HG02763 (cell line): ENCODE measurements around the gene CLSTN1.

Experiments used
- ATAC-seq: cut with Tn5 transposase; IDR thresholded peaks from one replicate; pipeline ENCODE4 v1.9.1; 2021; ENCODE audit warnings: mild to moderate bottlenecking, moderate library complexity; ENCODE audit not compliant: unreplicated experiment

Gene CLSTN1

GRCh38 chr1:9852004-9852403 lies 28.2 kb upstream of the CLSTN1 start:
- no peak for ATAC-seq

- no peak for ATAC-seq
Measured at GRCh38 chr1:9850442-9851162, 26.8 kb upstream of the CLSTN1 start.

GRCh38 chr1:9849691-9850441 lies 26.1 kb upstream of the CLSTN1 start:
- no peak for ATAC-seq

GRCh38 chr1:9848022-9848421 lies 24.3 kb upstream of the CLSTN1 start:
- ATAC-seq: no peak

- no peak for ATAC-seq
Measured at GRCh38 chr1:9847269-9847668, 23.5 kb upstream of the CLSTN1 start.

- no peak for ATAC-seq
Measured at GRCh38 chr1:9846611-9847171, 22.9 kb upstream of the CLSTN1 start.

- ATAC-seq: no peak
Measured at GRCh38 chr1:9845914-9846313, 22.1 kb upstream of the CLSTN1 start.

- no peak for ATAC-seq
Measured at GRCh38 chr1:9844756-9845155, 21.0 kb upstream of the CLSTN1 start.

GRCh38 chr1:9844106-9844505 lies 20.3 kb upstream of the CLSTN1 start:
- ATAC-seq: no peak

- no peak for ATAC-seq
Measured at GRCh38 chr1:9843576-9843945, 19.8 kb upstream of the CLSTN1 start.

- no peak for ATAC-seq
Measured at GRCh38 chr1:9842781-9843575, 19.2 kb upstream of the CLSTN1 start.

- ATAC-seq: no peak
Measured at GRCh38 chr1:9842073-9842711, 18.4 kb upstream of the CLSTN1 start.

GRCh38 chr1:9841460-9841859 lies 17.7 kb upstream of the CLSTN1 start:
- ATAC-seq: no peak

- ATAC-seq: no peak
Measured at GRCh38 chr1:9840176-9840575, 16.4 kb upstream of the CLSTN1 start.

- ATAC-seq: no peak
Measured at GRCh38 chr1:9838946-9839345, 15.2 kb upstream of the CLSTN1 start.

- ATAC-seq: no peak
Measured at GRCh38 chr1:9836632-9836960, 12.8 kb upstream of the CLSTN1 start.

GRCh38 chr1:9835758-9836631 lies 12.2 kb upstream of the CLSTN1 start:
- no peak for ATAC-seq

- ATAC-seq: no peak
Measured at GRCh38 chr1:9835404-9835757, 11.6 kb upstream of the CLSTN1 start.

- ATAC-seq: no peak
Measured at GRCh38 chr1:9833632-9834031, 9.9 kb upstream of the CLSTN1 start.

GRCh38 chr1:9827558-9828185 lies 3.9 kb upstream of the CLSTN1 start:
- no peak for ATAC-seq
